Measurements from ENCODE around the gene GNG10.

The GNG10 gene

DNA sequence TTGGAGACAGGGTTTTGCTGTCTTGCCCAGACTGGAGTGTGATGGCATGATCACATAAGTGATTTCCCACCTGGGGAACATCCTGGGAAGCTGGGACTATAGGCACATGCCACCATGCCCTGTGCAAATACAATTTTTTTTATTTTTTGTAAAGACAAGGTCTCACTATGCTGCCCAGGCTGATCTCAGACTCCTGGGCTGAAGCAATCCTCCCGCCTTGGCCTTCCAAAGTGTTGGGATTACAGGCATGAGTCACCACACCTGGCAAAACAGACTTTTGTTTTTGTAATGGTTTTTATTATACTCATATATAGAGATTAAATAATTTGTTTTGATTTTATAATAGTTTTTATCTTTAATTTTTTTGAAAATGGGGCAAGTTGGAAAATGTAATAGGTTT is 15.6 kb upstream of the GNG10 start:
- TF ChIP-seq MYC (IDR thresholded peaks at IDR 0.05; ENCODE audit: low read depth, low read length): no peak
- no peak for DNase-seq (ENCODE audit: low read depth)

GRCh38 chr9:111646417-111646816 is 15.0 kb upstream of the GNG10 start:
- DNase-seq (ENCODE audit: low read depth): no peak
- no peak overlapping the region for H3K4me3 ChIP-seq (ENCODE audit: low read depth, low read length)
- TF ChIP-seq POLR2A (IDR thresholded peaks at IDR 0.05; ENCODE audit: extremely low read depth, insufficient read length) (no peak), MYC (IDR thresholded peaks at IDR 0.05; ENCODE audit: low read depth, low read length) (no peak)
- TF ChIP-seq, protein P1, sequence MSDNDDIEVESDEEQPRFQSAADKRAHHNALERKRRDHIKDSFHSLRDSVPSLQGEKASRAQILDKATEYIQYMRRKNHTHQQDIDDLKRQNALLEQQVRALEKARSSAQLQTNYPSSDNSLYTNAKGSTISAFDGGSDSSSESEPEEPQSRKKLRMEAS (IDR thresholded peaks at IDR 0.05; ENCODE audit: low read depth, low read length): no peak
- TF ChIP-seq, protein P2, sequence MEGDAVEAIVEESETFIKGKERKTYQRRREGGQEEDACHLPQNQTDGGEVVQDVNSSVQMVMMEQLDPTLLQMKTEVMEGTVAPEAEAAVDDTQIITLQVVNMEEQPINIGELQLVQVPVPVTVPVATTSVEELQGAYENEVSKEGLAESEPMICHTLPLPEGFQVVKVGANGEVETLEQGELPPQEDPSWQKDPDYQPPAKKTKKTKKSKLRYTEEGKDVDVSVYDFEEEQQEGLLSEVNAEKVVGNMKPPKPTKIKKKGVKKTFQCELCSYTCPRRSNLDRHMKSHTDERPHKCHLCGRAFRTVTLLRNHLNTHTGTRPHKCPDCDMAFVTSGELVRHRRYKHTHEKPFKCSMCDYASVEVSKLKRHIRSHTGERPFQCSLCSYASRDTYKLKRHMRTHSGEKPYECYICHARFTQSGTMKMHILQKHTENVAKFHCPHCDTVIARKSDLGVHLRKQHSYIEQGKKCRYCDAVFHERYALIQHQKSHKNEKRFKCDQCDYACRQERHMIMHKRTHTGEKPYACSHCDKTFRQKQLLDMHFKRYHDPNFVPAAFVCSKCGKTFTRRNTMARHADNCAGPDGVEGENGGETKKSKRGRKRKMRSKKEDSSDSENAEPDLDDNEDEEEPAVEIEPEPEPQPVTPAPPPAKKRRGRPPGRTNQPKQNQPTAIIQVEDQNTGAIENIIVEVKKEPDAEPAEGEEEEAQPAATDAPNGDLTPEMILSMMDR (IDR thresholded peaks at IDR 0.05; ENCODE audit: low read depth, low read length): no peak

More for the DNA sequence above, 15.6 kb upstream of the GNG10 start:
- no peak overlapping the region for H3K4me3 ChIP-seq (ENCODE audit: low read depth, low read length)

- TF ChIP-seq, protein P2 (IDR thresholded peaks at IDR 0.05; ENCODE audit: low read depth, low read length): no peak
- no peak for TF ChIP-seq POLR2A (IDR thresholded peaks at IDR 0.05; ENCODE audit: extremely low read depth, insufficient read length)
- TF ChIP-seq, protein P1 (IDR thresholded peaks at IDR 0.05; ENCODE audit: low read depth, low read length): no peak
- no peak for TF ChIP-seq MYC (IDR thresholded peaks at IDR 0.05; ENCODE audit: low read depth, low read length)
- DNase-seq (ENCODE audit: low read depth): no peak
Measured at GRCh38 chr9:111648066-111648465, 13.3 kb upstream of the GNG10 start.

GRCh38 chr9:111649016-111649415 is 12.4 kb upstream of the GNG10 start:
- TF ChIP-seq MYC (IDR thresholded peaks at IDR 0.05; ENCODE audit: low read depth, low read length) (no peak), POLR2A (IDR thresholded peaks at IDR 0.05; ENCODE audit: extremely low read depth, insufficient read length) (no peak)
- TF ChIP-seq, protein P2 (IDR thresholded peaks at IDR 0.05; ENCODE audit: low read depth, low read length): no peak
- TF ChIP-seq, protein P1 (IDR thresholded peaks at IDR 0.05; ENCODE audit: low read depth, low read length): no peak
- no peak overlapping the region for H3K4me3 ChIP-seq (ENCODE audit: low read depth, low read length)
- DNase-seq (ENCODE audit: low read depth): no peak

More at GRCh38 chr9:111648066-111648465, 13.3 kb upstream of the GNG10 start:
- no peak overlapping the region for H3K4me3 ChIP-seq (ENCODE audit: low read depth, low read length)

DNA sequence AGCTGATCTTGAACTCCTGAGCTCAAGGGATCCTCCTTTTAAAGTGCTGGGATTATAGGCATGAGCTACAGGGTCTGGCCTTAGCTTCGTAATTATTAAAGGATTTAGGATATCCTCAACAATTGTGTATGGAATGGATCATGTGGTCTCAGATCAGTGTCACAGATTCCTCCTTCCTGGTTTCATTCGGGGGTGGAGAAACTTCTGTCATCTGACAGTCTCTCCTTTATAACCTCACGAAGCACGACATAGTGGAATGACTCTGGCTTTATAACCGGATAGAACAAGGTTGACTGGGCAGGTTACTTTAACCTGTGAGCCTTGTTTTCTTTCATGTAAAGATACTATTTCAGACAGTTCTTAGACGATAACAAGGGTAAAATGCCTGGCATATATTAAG is 4.4 kb upstream of the GNG10 start:
- no peak for DNase-seq (ENCODE audit: low read depth)
- TF ChIP-seq MYC (IDR thresholded peaks at IDR 0.05; ENCODE audit: low read depth, low read length): no peak
- no peak for TF ChIP-seq POLR2A (IDR thresholded peaks at IDR 0.05; ENCODE audit: extremely low read depth, insufficient read length)
- TF ChIP-seq, protein P2 (IDR thresholded peaks at IDR 0.05; ENCODE audit: low read depth, low read length): no peak
- TF ChIP-seq, protein P1 (IDR thresholded peaks at IDR 0.05; ENCODE audit: low read depth, low read length): no peak
- no peak overlapping the region for H3K4me3 ChIP-seq (ENCODE audit: low read depth, low read length)

GRCh38 chr9:111658943-111659342 is 2.5 kb upstream of the GNG10 start:
- no peak overlapping the region for H3K4me3 ChIP-seq (ENCODE audit: low read depth, low read length)
- TF ChIP-seq, protein P2 (IDR thresholded peaks at IDR 0.05; ENCODE audit: low read depth, low read length): no peak
- no peak for TF ChIP-seq POLR2A (IDR thresholded peaks at IDR 0.05; ENCODE audit: extremely low read depth, insufficient read length)
- TF ChIP-seq, protein P1 (IDR thresholded peaks at IDR 0.05; ENCODE audit: low read depth, low read length): no peak
- no peak for TF ChIP-seq MYC (IDR thresholded peaks at IDR 0.05; ENCODE audit: low read depth, low read length)
- no peak for DNase-seq (ENCODE audit: low read depth)
